ENCODE measurements around the gene CCDC171. TPM values are rescaled to one million over a fixed set of nuclear protein-coding genes. Genes with fewer than 3 reads are reported as not detected.

CCDC171 gene
- total RNA-seq, 2 experiments from 2014 or later = 10.4 to 18.2 TPM

DNA sequence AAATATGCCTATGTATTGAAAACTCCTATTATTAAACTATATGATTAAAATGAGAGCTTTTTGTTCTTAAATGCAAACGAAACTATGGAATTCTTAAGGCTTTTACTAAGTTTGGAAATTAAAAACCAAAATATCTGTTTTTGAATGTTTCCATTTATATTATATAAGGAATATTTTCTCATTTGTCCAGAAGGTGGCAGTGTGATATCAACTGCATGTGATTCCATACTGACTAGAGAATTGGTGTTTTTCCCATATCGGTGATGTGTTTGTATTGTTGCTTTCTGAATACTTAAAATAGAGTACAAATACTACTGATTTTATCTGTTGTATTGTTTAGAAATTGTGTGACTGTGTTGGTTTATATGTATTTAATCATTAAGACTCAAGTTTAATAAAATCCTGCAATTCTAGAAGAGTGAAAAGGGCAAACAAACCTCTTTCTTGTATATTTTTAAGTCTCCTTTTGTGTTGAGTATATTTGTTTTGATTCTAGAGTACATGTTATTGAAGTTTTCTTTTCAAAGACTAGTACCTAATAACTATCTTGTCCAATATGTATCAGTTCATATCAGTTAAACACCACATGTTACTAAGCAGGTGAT is 320.8 kb downstream of the CCDC171 start:
- Histone ChIP-seq H3K27ac (ENCODE audit: low read depth, low read length, poor library complexity, severe bottlenecking) (no peak overlapping the region), H3K79me2 (ENCODE audit: insufficient read depth, low read depth, low read length) (no peaks in the 10 kb centered on the region), H3K4me2 (ENCODE audit: low read length) (no peak overlapping the region), H4K20me1 (ENCODE audit: insufficient read depth, low read length) (no peaks in the 10 kb centered on the region), H3K4me3 (ENCODE audit: low read depth, low read length, poor library complexity, severe bottlenecking) (no peak overlapping the region), H3K9me3 (ENCODE audit: low read length) (no peaks in the 10 kb centered on the region), H3K9me2 (ENCODE audit: insufficient read depth, low read length) (no peaks in the 10 kb centered on the region), H2AFZ (ENCODE audit: low read length) (no peak overlapping the region), H3K4me1 (ENCODE audit: insufficient read depth, low read length, poor library complexity, severe bottlenecking) (no peaks in the 10 kb centered on the region), H3K36me3 (ENCODE audit: insufficient read depth, low read length) (no peaks in the 10 kb centered on the region)
- intact Hi-C loops (cut with micrococcal nuclease; ENCODE audit: unreplicated experiment) = loop anchor here (5.0 kb wide), 1 partner anchor 259 kb away; no protein-coding TSS in a partner anchor
- POLR2A ChIA-PET = interaction anchor here (0.6 kb wide), 1 partner anchor 41 kb away, joined by 5 read pairs; no protein-coding TSS in a partner anchor
- no TSS peak for BruUV-seq (replicated peaks)
- CTCF ChIA-PET (ENCODE audit: unreplicated experiment) = no interaction called here
- DNase-seq (ENCODE audit: low spot score) = peak; percentile 49
- TF ChIP-seq EZH2phosphoT487 (IDR thresholded peaks at IDR 0.05; ENCODE audit: borderline replicate concordance, low read depth, low read length) = no peak
- TF ChIP-seq, protein P1, sequence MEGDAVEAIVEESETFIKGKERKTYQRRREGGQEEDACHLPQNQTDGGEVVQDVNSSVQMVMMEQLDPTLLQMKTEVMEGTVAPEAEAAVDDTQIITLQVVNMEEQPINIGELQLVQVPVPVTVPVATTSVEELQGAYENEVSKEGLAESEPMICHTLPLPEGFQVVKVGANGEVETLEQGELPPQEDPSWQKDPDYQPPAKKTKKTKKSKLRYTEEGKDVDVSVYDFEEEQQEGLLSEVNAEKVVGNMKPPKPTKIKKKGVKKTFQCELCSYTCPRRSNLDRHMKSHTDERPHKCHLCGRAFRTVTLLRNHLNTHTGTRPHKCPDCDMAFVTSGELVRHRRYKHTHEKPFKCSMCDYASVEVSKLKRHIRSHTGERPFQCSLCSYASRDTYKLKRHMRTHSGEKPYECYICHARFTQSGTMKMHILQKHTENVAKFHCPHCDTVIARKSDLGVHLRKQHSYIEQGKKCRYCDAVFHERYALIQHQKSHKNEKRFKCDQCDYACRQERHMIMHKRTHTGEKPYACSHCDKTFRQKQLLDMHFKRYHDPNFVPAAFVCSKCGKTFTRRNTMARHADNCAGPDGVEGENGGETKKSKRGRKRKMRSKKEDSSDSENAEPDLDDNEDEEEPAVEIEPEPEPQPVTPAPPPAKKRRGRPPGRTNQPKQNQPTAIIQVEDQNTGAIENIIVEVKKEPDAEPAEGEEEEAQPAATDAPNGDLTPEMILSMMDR (conservative IDR thresholded peaks at IDR 0.05; ENCODE audit: low read length) = peak; percentile 96

DNA sequence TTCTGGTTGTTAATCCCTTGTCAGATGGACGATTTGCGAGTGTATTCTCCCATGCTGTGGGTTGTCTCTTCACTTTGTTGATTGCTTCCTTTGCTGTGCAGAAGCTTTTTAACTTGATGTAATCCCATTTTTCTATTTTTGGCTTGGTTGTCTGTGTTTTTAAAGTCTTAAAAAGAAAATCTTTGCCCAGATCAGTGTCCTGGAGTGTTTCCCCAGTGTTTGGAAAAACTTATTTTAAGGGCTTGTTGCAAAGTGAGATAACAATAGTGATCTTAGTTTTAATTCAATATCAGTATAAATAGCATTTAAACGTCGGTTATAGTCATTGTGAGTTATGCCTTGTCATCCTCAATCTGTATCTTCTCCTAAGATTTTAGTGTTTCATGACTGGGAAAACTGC is 329.5 kb downstream of the CCDC171 start:
- CTCF ChIA-PET (ENCODE audit: unreplicated experiment) = no interaction called here
- DNase-seq (ENCODE audit: low spot score) = no peak
- Histone ChIP-seq H4K20me1 (ENCODE audit: insufficient read depth, low read length) (no peaks in the 10 kb centered on the region), H3K27ac (ENCODE audit: low read depth, low read length, poor library complexity, severe bottlenecking) (no peak overlapping the region), H3K36me3 (ENCODE audit: insufficient read depth, low read length) (no peaks in the 10 kb centered on the region), H3K79me2 (ENCODE audit: insufficient read depth, low read depth, low read length) (no peaks in the 10 kb centered on the region), H3K9me3 (ENCODE audit: low read length) (no peaks in the 10 kb centered on the region), H3K9me2 (ENCODE audit: insufficient read depth, low read length) (no peaks in the 10 kb centered on the region), H3K4me2 (ENCODE audit: low read length) (no peak overlapping the region), H2AFZ (ENCODE audit: low read length) (no peak overlapping the region), H3K4me1 (ENCODE audit: insufficient read depth, low read length, poor library complexity, severe bottlenecking) (no peaks in the 10 kb centered on the region), H3K4me3 (ENCODE audit: low read depth, low read length, poor library complexity, severe bottlenecking) (no peak overlapping the region)
- intact Hi-C loops (cut with micrococcal nuclease; ENCODE audit: unreplicated experiment) = no loop called here
- POLR2A ChIA-PET = no interaction called here
- no TSS peak for BruUV-seq (replicated peaks)
- TF ChIP-seq EZH2phosphoT487 (IDR thresholded peaks at IDR 0.05; ENCODE audit: borderline replicate concordance, low read depth, low read length) = no peak
- TF ChIP-seq, protein P1 (conservative IDR thresholded peaks at IDR 0.05; ENCODE audit: low read length) = no peak

DNA sequence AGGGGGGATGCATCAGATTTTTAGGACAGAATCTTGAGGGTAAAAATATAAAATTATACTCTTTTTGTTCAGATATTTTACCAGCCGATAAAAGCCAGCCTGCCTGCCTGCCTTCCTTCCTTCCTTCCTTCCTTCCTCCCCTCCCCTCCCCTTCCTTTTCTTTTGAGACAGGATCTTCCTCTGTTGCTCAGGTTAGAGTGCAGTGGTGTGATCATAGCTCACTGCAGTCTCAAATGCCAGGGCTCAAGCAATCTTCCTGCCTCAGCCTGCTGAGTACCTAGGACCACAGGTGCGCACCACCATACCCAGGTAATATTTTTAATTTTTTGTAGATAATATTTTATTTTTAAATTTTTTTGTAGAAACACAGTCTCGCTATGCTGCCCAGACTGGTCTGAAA is 330.0 kb downstream of the CCDC171 start:
- BruUV-seq (replicated peaks) = no TSS peak
- no peaks in the 10 kb centered on the region for H3K9me3 ChIP-seq (ENCODE audit: low read length)
- DNase-seq (ENCODE audit: low spot score) = no peak
- ChIA-PET CTCF (ENCODE audit: unreplicated experiment) (no interaction called here), POLR2A (no interaction called here)
- H3K79me2 ChIP-seq (ENCODE audit: insufficient read depth, low read depth, low read length) = no peaks in the 10 kb centered on the region
- H3K27ac ChIP-seq (ENCODE audit: low read depth, low read length, poor library complexity, severe bottlenecking) = no peak overlapping the region
- H3K4me3 ChIP-seq (ENCODE audit: low read depth, low read length, poor library complexity, severe bottlenecking) = no peak overlapping the region
- H2AFZ ChIP-seq (ENCODE audit: low read length) = no peak overlapping the region
- no peaks in the 10 kb centered on the region for H4K20me1 ChIP-seq (ENCODE audit: insufficient read depth, low read length)
- intact Hi-C loops (cut with micrococcal nuclease; ENCODE audit: unreplicated experiment) = no loop called here
- H3K4me2 ChIP-seq (ENCODE audit: low read length) = no peak overlapping the region
- no peaks in the 10 kb centered on the region for H3K4me1 ChIP-seq (ENCODE audit: insufficient read depth, low read length, poor library complexity, severe bottlenecking)
- TF ChIP-seq, protein P1 (conservative IDR thresholded peaks at IDR 0.05; ENCODE audit: low read length) = no peak
- no peak for TF ChIP-seq EZH2phosphoT487 (IDR thresholded peaks at IDR 0.05; ENCODE audit: borderline replicate concordance, low read depth, low read length)
- no peaks in the 10 kb centered on the region for H3K36me3 ChIP-seq (ENCODE audit: insufficient read depth, low read length)
- no peaks in the 10 kb centered on the region for H3K9me2 ChIP-seq (ENCODE audit: insufficient read depth, low read length)
